ENCODE results near the gene PTPRA.

PTPRA gene

DNA sequence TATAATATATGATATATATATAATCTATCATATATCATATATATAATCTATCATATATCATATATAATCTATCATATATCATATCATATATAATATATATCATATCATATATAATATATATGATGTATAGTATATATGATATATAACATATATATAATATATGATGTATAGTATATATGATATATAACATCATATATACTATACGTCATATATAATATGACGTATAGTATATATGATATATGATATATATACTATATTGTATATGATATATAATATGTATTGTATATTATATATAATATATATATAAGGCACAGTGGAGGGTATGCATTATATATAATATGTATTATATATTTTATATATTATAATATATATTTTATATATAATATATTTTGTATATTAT is 36.7 kb downstream of the PTPRA start:
- Histone ChIP-seq H3K27ac (replicated peaks) (no peak overlapping the region), H3K4me3 (replicated peaks; ENCODE audit: insufficient read depth, low read length) (no peak overlapping the region), H3K27me3 (ENCODE audit: insufficient read depth, poor library complexity, severe bottlenecking) (no peaks in the 10 kb centered on the region)
- DNase-seq (ENCODE audit: low read depth in 1 of 2, low spot score in 1 of 2), result no peak
- TF ChIP-seq SPI1 (IDR thresholded peaks at IDR 0.05; ENCODE audit: borderline replicate concordance, low read depth), result no peak

DNA sequence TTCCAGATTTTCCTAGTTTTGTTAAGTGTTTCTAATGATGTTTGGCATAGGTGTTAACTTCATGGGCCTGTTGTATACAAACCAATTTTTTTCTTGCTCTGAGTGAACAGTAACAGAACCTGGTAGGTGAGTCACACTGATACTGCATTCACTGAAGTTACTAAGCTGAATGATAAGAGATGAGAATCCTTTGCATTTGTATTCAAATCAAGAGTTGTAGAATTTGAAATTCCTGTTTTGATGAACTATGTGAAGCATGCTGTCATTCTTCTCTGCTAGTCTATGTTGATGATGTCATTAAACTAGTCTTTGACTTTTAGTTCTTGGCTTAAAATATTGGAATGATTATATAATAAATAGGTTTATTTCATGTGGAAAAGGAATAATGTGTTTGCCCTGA is 37.9 kb downstream of the PTPRA start:
- DNase-seq (ENCODE audit: low read depth in 1 of 2, low spot score in 1 of 2), result no peak
- Histone ChIP-seq H3K27ac (replicated peaks) (no peak overlapping the region), H3K4me3 (replicated peaks; ENCODE audit: insufficient read depth, low read length) (no peak overlapping the region), H3K27me3 (ENCODE audit: insufficient read depth, poor library complexity, severe bottlenecking) (no peaks in the 10 kb centered on the region)
- no peak for TF ChIP-seq GABPA (IDR thresholded peaks at IDR 0.05; ENCODE audit: low read depth)
- no peak for TF ChIP-seq SPI1 (IDR thresholded peaks at IDR 0.05; ENCODE audit: borderline replicate concordance, low read depth)
- no peak for TF ChIP-seq CTCF (IDR thresholded peaks at IDR 0.05; ENCODE audit: insufficient read depth, low read length)

GRCh38 chr20:2914160-2914559 is 40.9 kb downstream of the PTPRA start:
- H3K27me3 ChIP-seq (ENCODE audit: insufficient read depth, poor library complexity, severe bottlenecking), result no peaks in the 10 kb centered on the region
- H3K27ac ChIP-seq (replicated peaks), result no peak overlapping the region
- peak in 1 of 2 experiments; percentile 9 for DNase-seq (ENCODE audit: low read depth in 1 of 2, low spot score in 1 of 2)
- H3K4me3 ChIP-seq (replicated peaks; ENCODE audit: insufficient read depth, low read length), result no peak overlapping the region
- TF ChIP-seq CTCF (IDR thresholded peaks at IDR 0.05; ENCODE audit: insufficient read depth, low read length) (peak; percentile 6), SPI1 (IDR thresholded peaks at IDR 0.05; ENCODE audit: borderline replicate concordance, low read depth) (no peak), POLR2AphosphoS5 (IDR thresholded peaks at IDR 0.05; ENCODE audit: low read depth) (no peak), GABPA (IDR thresholded peaks at IDR 0.05; ENCODE audit: low read depth) (no peak)
- TF ChIP-seq, protein P1, sequence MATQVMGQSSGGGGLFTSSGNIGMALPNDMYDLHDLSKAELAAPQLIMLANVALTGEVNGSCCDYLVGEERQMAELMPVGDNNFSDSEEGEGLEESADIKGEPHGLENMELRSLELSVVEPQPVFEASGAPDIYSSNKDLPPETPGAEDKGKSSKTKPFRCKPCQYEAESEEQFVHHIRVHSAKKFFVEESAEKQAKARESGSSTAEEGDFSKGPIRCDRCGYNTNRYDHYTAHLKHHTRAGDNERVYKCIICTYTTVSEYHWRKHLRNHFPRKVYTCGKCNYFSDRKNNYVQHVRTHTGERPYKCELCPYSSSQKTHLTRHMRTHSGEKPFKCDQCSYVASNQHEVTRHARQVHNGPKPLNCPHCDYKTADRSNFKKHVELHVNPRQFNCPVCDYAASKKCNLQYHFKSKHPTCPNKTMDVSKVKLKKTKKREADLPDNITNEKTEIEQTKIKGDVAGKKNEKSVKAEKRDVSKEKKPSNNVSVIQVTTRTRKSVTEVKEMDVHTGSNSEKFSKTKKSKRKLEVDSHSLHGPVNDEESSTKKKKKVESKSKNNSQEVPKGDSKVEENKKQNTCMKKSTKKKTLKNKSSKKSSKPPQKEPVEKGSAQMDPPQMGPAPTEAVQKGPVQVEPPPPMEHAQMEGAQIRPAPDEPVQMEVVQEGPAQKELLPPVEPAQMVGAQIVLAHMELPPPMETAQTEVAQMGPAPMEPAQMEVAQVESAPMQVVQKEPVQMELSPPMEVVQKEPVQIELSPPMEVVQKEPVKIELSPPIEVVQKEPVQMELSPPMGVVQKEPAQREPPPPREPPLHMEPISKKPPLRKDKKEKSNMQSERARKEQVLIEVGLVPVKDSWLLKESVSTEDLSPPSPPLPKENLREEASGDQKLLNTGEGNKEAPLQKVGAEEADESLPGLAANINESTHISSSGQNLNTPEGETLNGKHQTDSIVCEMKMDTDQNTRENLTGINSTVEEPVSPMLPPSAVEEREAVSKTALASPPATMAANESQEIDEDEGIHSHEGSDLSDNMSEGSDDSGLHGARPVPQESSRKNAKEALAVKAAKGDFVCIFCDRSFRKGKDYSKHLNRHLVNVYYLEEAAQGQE (IDR thresholded peaks at IDR 0.05; ENCODE audit: insufficient replicate concordance, low read depth), result no peak

DNA sequence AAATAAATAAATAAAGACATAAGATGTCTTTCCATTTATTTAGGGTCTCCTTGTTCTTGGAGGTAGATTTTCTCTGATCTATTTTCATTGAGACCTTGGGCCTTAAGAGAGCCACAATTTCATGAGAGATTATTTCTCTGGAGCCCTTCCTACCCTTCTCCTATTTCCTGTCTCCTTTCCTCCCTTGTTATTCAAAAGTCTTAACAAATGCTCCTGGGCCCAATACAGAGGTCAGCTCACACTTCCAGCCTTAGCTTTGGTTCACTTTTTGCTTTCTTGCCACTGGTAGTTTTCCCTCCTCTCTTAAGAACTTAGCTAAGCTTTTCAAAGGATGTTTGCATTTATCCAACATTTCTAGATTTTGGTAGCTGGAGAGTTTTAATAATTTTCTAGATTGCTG is 44.0 kb downstream of the PTPRA start:
- no peak overlapping the region for H3K4me3 ChIP-seq (replicated peaks; ENCODE audit: insufficient read depth, low read length)
- DNase-seq (ENCODE audit: low read depth in 1 of 2, low spot score in 1 of 2), result no peak
- H3K27ac ChIP-seq (replicated peaks), result no peak overlapping the region
- no peaks in the 10 kb centered on the region for H3K27me3 ChIP-seq (ENCODE audit: insufficient read depth, poor library complexity, severe bottlenecking)
- no peak for TF ChIP-seq GABPA (IDR thresholded peaks at IDR 0.05; ENCODE audit: low read depth)

GRCh38 chr20:2918096-2919049 is 45.1 kb downstream of the PTPRA start:
- no peak overlapping the region for H3K27ac ChIP-seq (replicated peaks)
- no peak for DNase-seq (ENCODE audit: low read depth in 1 of 2, low spot score in 1 of 2)
- H3K27me3 ChIP-seq (ENCODE audit: insufficient read depth, poor library complexity, severe bottlenecking), result no peaks in the 10 kb centered on the region
- no peak overlapping the region for H3K4me3 ChIP-seq (replicated peaks; ENCODE audit: insufficient read depth, low read length)
- TF ChIP-seq GABPA (IDR thresholded peaks at IDR 0.05; ENCODE audit: low read depth), result no peak
- TF ChIP-seq, protein P1 (IDR thresholded peaks at IDR 0.05; ENCODE audit: insufficient replicate concordance, low read depth), result no peak
- TF ChIP-seq SPI1 (IDR thresholded peaks at IDR 0.05; ENCODE audit: borderline replicate concordance, low read depth), result no peak
- no peak for TF ChIP-seq CTCF (IDR thresholded peaks at IDR 0.05; ENCODE audit: insufficient read depth, low read length)
- TF ChIP-seq POLR2AphosphoS5 (IDR thresholded peaks at IDR 0.05; ENCODE audit: low read depth), result no peak
